A549 treated with AZD9567 at 1 μM for 4 hours (cell line): ENCODE results near the gene WFS1. TPM values are rescaled to one million over a fixed set of nuclear protein-coding genes. Genes with fewer than 3 reads are reported as not detected.

ENCODE experiments used
- total RNA-seq: library from RNA; stranded (reverse); fragments of 200-300 nt; extraction: Qiagen RNA extraction; gene quantifications from 5 replicates; pipeline ENCODE4 v1.2.3, GENCODE V29; 2022; ENCODE audit not compliant: insufficient read depth

The WFS1 gene, protein sequence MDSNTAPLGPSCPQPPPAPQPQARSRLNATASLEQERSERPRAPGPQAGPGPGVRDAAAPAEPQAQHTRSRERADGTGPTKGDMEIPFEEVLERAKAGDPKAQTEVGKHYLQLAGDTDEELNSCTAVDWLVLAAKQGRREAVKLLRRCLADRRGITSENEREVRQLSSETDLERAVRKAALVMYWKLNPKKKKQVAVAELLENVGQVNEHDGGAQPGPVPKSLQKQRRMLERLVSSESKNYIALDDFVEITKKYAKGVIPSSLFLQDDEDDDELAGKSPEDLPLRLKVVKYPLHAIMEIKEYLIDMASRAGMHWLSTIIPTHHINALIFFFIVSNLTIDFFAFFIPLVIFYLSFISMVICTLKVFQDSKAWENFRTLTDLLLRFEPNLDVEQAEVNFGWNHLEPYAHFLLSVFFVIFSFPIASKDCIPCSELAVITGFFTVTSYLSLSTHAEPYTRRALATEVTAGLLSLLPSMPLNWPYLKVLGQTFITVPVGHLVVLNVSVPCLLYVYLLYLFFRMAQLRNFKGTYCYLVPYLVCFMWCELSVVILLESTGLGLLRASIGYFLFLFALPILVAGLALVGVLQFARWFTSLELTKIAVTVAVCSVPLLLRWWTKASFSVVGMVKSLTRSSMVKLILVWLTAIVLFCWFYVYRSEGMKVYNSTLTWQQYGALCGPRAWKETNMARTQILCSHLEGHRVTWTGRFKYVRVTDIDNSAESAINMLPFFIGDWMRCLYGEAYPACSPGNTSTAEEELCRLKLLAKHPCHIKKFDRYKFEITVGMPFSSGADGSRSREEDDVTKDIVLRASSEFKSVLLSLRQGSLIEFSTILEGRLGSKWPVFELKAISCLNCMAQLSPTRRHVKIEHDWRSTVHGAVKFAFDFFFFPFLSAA
- total RNA-seq = 10.6 to 14.1 TPM (median 13.4 TPM) in 5 replicates

DNA sequence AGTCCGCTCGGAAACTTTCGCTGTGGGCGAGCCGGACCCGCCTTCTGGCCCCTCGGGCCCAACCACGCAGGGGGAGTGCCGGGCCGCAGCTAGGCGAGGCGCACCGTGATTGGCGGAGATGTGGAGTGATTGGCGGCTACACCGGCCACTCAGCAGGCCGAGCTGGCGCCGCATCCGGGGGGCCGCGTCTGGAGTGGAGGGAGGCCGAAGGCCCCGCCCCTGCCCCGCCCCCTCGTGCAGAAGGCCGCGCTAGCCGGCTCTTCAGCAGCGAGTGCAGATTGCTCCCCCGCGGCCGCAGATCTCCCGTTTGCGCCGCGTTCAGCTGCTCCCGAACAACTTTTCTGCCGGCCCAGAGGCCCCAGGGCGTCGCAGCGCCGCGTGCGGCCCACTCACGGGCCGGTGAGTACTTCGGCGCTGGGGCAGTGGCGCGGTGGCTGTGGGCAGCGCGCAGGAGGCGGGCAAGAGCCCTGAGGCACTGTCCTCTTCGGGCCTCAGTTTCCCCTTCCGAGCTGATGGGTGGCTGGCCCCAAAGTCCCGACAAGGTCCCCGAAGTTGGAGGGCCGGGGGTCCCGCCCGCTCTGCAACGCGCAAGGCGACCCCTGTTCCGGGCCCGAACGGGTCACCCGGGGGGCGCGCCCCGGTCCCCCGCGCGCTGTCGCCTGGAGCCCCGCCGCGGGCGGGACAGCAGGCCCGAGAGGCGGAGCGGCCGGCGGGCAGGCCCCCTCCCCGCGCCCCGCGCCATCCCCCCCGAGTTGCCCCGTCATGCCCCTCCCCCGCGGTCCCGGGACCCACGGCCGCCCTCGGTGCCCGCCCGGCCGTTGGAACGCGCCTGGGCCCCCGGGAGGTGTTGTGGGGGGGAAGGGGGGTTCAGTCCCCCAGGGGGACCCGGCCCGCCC, at the start of gene WFS1:
WFS1 (plus strand) TSS at position 235 of the 896 bp plus-strand sequence. CDS start 7,606 bp downstream, outside the sequence.

Other genes starting within 250 kb of the WFS1 start
- 0.05 to 0.08 TPM in 2 of 5 replicates, not detected in the others for gene JAKMIP1, start 69.3 kb upstream of the WFS1 start, total RNA-seq
- 29.2 to 34.3 TPM (median 30.7 TPM) in 5 replicates for gene PPP2R2C, start 202.8 kb downstream of the WFS1 start, total RNA-seq